ENCODE measurements around the gene CLTA. TPM values are rescaled to one million over a fixed set of nuclear protein-coding genes. Genes with fewer than 3 reads are reported as not detected.
A peak's percentile ranks its signal among the peaks of the same experiment; 100 is the strongest.

Gene CLTA
- polyA plus RNA-seq, 1 experiment, result 197 TPM

GRCh38 chr9:36194326-36195000, 3.7 kb downstream of the CLTA start:
- POLR2A ChIA-PET, result interaction anchor here (0.6 kb wide), 1 partner anchor 71 kb away, joined by 4 read pairs; no protein-coding TSS in a partner anchor

GRCh38 chr9:36204906-36205547, 14.3 kb downstream of the CLTA start:
- ChIA-PET CTCF (interaction anchor here (0.9 to 3.4 kb wide), 3 partner anchors 14 to 124 kb away, joined by 4 to 27 read pairs (median 8); partner anchors contain the start of gene CLTA), POLR2A (no interaction called here)
- Histone ChIP-seq H3K4me3 (ENCODE audit: low read depth, low read length) (no peak overlapping the region), H3K36me3 (ENCODE audit: control insufficient read depth, insufficient read depth, low read length) (peaks cover 33% of the 10 kb centered on the region), H3K27me3 (ENCODE audit: control insufficient read depth, insufficient read depth, low read length) (no peaks in the 10 kb centered on the region)
- no peak for DNase-seq (ENCODE audit: low read depth)
- TF ChIP-seq, protein P1, sequence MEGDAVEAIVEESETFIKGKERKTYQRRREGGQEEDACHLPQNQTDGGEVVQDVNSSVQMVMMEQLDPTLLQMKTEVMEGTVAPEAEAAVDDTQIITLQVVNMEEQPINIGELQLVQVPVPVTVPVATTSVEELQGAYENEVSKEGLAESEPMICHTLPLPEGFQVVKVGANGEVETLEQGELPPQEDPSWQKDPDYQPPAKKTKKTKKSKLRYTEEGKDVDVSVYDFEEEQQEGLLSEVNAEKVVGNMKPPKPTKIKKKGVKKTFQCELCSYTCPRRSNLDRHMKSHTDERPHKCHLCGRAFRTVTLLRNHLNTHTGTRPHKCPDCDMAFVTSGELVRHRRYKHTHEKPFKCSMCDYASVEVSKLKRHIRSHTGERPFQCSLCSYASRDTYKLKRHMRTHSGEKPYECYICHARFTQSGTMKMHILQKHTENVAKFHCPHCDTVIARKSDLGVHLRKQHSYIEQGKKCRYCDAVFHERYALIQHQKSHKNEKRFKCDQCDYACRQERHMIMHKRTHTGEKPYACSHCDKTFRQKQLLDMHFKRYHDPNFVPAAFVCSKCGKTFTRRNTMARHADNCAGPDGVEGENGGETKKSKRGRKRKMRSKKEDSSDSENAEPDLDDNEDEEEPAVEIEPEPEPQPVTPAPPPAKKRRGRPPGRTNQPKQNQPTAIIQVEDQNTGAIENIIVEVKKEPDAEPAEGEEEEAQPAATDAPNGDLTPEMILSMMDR (IDR thresholded peaks at IDR 0.05; ENCODE audit: insufficient read depth, low read depth, low read length), result peak; percentile 24; the same call in 1 of the 2 replicates

More at GRCh38 chr9:36194326-36195000, 3.7 kb downstream of the CLTA start:
- no peak for DNase-seq (ENCODE audit: low read depth)
- H3K36me3 ChIP-seq (ENCODE audit: control insufficient read depth, insufficient read depth, low read length), result peaks cover 3% of the 10 kb centered on the region
- no peaks in the 10 kb centered on the region for H3K27me3 ChIP-seq (ENCODE audit: control insufficient read depth, insufficient read depth, low read length)
- TF ChIP-seq, protein P1 (IDR thresholded peaks at IDR 0.05; ENCODE audit: insufficient read depth, low read depth, low read length), result no peak
- CTCF ChIA-PET, result no interaction called here
- no peak overlapping the region for H3K4me3 ChIP-seq (ENCODE audit: low read depth, low read length)

GRCh38 chr9:36207016-36207415, 16.3 kb downstream of the CLTA start:
- CTCF ChIA-PET, result interaction anchor here (0.9 to 3.4 kb wide), 4 partner anchors 16 to 122 kb away, joined by 3 to 27 read pairs (median 6); partner anchors contain the start of gene CLTA
- TF ChIP-seq, protein P1 (IDR thresholded peaks at IDR 0.05; ENCODE audit: insufficient read depth, low read depth, low read length), result no peak
- Histone ChIP-seq H3K4me3 (ENCODE audit: low read depth, low read length) (no peak overlapping the region), H3K27me3 (ENCODE audit: control insufficient read depth, insufficient read depth, low read length) (no peaks in the 10 kb centered on the region), H3K36me3 (ENCODE audit: control insufficient read depth, insufficient read depth, low read length) (peaks cover 37% of the 10 kb centered on the region)
- POLR2A ChIA-PET, result no interaction called here
- no peak for DNase-seq (ENCODE audit: low read depth)

GRCh38 chr9:36207546-36208012, 16.9 kb downstream of the CLTA start:
- H3K4me3 ChIP-seq (ENCODE audit: low read depth, low read length), result no peak overlapping the region
- H3K36me3 ChIP-seq (ENCODE audit: control insufficient read depth, insufficient read depth, low read length), result peaks cover 39% of the 10 kb centered on the region
- no peak for DNase-seq (ENCODE audit: low read depth)
- TF ChIP-seq, protein P1 (IDR thresholded peaks at IDR 0.05; ENCODE audit: insufficient read depth, low read depth, low read length), result no peak
- ChIA-PET POLR2A (no interaction called here), CTCF (interaction anchor here (1.4 to 3.4 kb wide), 3 partner anchors 17 to 121 kb away, joined by 3 to 27 read pairs (median 8); partner anchors contain the start of gene CLTA)
- no peaks in the 10 kb centered on the region for H3K27me3 ChIP-seq (ENCODE audit: control insufficient read depth, insufficient read depth, low read length)

GRCh38 chr9:36208521-36209253, 18.0 kb downstream of the CLTA start:
- POLR2A ChIA-PET, result no interaction called here
- peaks cover 36% of the 10 kb centered on the region for H3K36me3 ChIP-seq (ENCODE audit: control insufficient read depth, insufficient read depth, low read length)
- DNase-seq (ENCODE audit: low read depth), result no peak

More at GRCh38 chr9:36208521-36209253, 18.0 kb downstream of the CLTA start:
- TF ChIP-seq, protein P1 (IDR thresholded peaks at IDR 0.05; ENCODE audit: insufficient read depth, low read depth, low read length), result no peak
- no peak overlapping the region for H3K4me3 ChIP-seq (ENCODE audit: low read depth, low read length)
- CTCF ChIA-PET, result no interaction called here
- H3K27me3 ChIP-seq (ENCODE audit: control insufficient read depth, insufficient read depth, low read length), result no peaks in the 10 kb centered on the region

All from BJ (cell line).